H9 (cell line): ENCODE results near the gene GSTT2. TPM values are rescaled to one million over a fixed set of nuclear protein-coding genes. Genes with fewer than 3 reads are reported as not detected.

Experiments
- DNase-seq: peaks from one replicate; pipeline ENCODE4 v3.0.0-alpha.2; 2017
- H2AFZ ChIP-seq: one replicate; pipeline ENCODE4 v1.6.1; 2013; ENCODE audit warnings: mild to moderate bottlenecking, low read length, control low read depth, moderate library complexity
- H2AK5ac ChIP-seq: 2 replicates; pipeline ENCODE4 v1.6.1; 2013; ENCODE audit warnings: low read length, control low read depth, mixed read lengths; ENCODE audit not compliant: insufficient read length
- H2BK120ac ChIP-seq: one replicate; pipeline ENCODE4 v1.6.1; 2013; ENCODE audit warnings: low read depth, mild to moderate bottlenecking, low read length, control low read depth, inconsistent platforms; ENCODE audit not compliant: poor library complexity, severe bottlenecking
- H2BK12ac ChIP-seq: 2 replicates; pipeline ENCODE4 v1.6.1; 2013; ENCODE audit warnings: low read length, control low read depth, mixed read lengths, low read depth; ENCODE audit not compliant: insufficient read length
- H2BK15ac ChIP-seq: 2 replicates; pipeline ENCODE4 v1.6.1; 2013; ENCODE audit warnings: low read depth, low read length, control low read depth
- H2BK20ac ChIP-seq: one replicate; pipeline ENCODE4 v1.6.1; 2013; ENCODE audit warnings: low read depth, mild to moderate bottlenecking, low read length, control low read depth, inconsistent platforms; ENCODE audit not compliant: poor library complexity, severe bottlenecking
- H2BK5ac ChIP-seq: 2 replicates; pipeline ENCODE4 v1.6.1; 2013; ENCODE audit warnings: low read length, control low read depth, mixed read lengths; ENCODE audit not compliant: insufficient read length
- H3K14ac ChIP-seq: 2 replicates; pipeline ENCODE4 v1.6.1; 2013; ENCODE audit warnings: low read length, control low read depth; ENCODE audit not compliant: insufficient read depth
- H3K18ac ChIP-seq: 2 replicates; pipeline ENCODE4 v1.6.1; 2013; ENCODE audit warnings: low read depth, mild to moderate bottlenecking, mixed read lengths, low read length, control low read depth; ENCODE audit not compliant: insufficient read length
- H3K23ac ChIP-seq: 2 replicates; pipeline ENCODE4 v1.6.1; 2013; ENCODE audit warnings: low read length, control low read depth, mixed read lengths, low read depth; ENCODE audit not compliant: insufficient read length
- H3K23me2 ChIP-seq: 2 replicates; pipeline ENCODE4 v1.6.1; 2013; ENCODE audit warnings: low read depth, mild to moderate bottlenecking, mixed read lengths, low read length, control low read depth; ENCODE audit not compliant: insufficient read length, poor library complexity, severe bottlenecking
- H3K27ac ChIP-seq: 2 replicates; pipeline ENCODE4 v1.5.1; 2013; ENCODE audit warnings: low read length, control low read depth, mixed read lengths, low read depth; ENCODE audit not compliant: insufficient read length
- H3K27me3 ChIP-seq: 2 replicates; pipeline ENCODE4 v1.6.1; 2013; ENCODE audit warnings: low read length, control low read depth, inconsistent platforms; ENCODE audit not compliant: insufficient read depth
- H3K4ac ChIP-seq: 2 replicates; pipeline ENCODE4 v1.6.1; 2013; ENCODE audit warnings: low read depth, mild to moderate bottlenecking, control low read depth, inconsistent platforms, low read length, moderate library complexity
- H3K4me1 ChIP-seq: 2 replicates; pipeline ENCODE4 v1.6.1; 2013; ENCODE audit warnings: low read length, control low read depth, inconsistent platforms; ENCODE audit not compliant: insufficient read depth
- H3K4me2 ChIP-seq: 2 replicates; pipeline ENCODE4 v1.6.1; 2013; ENCODE audit warnings: low read length, control low read depth, mixed read lengths; ENCODE audit not compliant: insufficient read length, insufficient read depth
- H3K56ac ChIP-seq: 2 replicates; pipeline ENCODE4 v1.6.1; 2013; ENCODE audit warnings: low read depth, mild to moderate bottlenecking, mixed read lengths, low read length, control low read depth; ENCODE audit not compliant: insufficient read length
- H3K79me1 ChIP-seq: 2 replicates; pipeline ENCODE4 v1.6.1; 2013; ENCODE audit warnings: low read depth, mild to moderate bottlenecking, moderate library complexity, low read length, control low read depth, inconsistent platforms; ENCODE audit not compliant: insufficient read depth, poor library complexity, severe bottlenecking
- H3K79me2 ChIP-seq: 2 replicates; pipeline ENCODE4 v1.6.1; 2013; ENCODE audit warnings: low read length, control low read depth, inconsistent platforms; ENCODE audit not compliant: insufficient read depth
- H3K9ac ChIP-seq: 2 replicates; pipeline ENCODE4 v1.6.1; 2013; ENCODE audit warnings: low read length, control low read depth, mixed read lengths; ENCODE audit not compliant: insufficient read length; ENCODE audit errors: extremely low read depth
- H3K9me3 ChIP-seq: one replicate; pipeline ENCODE4 v1.6.1; 2013; ENCODE audit warnings: low read depth, low read length, inconsistent platforms; ENCODE audit not compliant: control insufficient read depth
- H3T11ph ChIP-seq: one replicate; pipeline ENCODE4 v1.6.1; 2013; ENCODE audit warnings: mild to moderate bottlenecking, low read length, control low read depth, inconsistent platforms
- H4K20me1 ChIP-seq: one replicate; pipeline ENCODE4 v1.6.1; 2013; ENCODE audit not compliant: control insufficient read depth, insufficient read length, insufficient read depth
- H4K5ac ChIP-seq: 2 replicates; pipeline ENCODE4 v1.6.1; 2013; ENCODE audit warnings: low read depth, mild to moderate bottlenecking, mixed read lengths, low read length, control low read depth; ENCODE audit not compliant: insufficient read length
- H4K8ac ChIP-seq: replicated peaks from 2 replicates; pipeline ENCODE4 v1.6.1; 2013; ENCODE audit warnings: low read length, control low read depth, mixed read lengths, low read depth; ENCODE audit not compliant: insufficient read length
- H4K91ac ChIP-seq: 2 replicates; pipeline ENCODE4 v1.6.1; 2013; ENCODE audit warnings: low read depth, mild to moderate bottlenecking, moderate library complexity, mixed read lengths, low read length, control low read depth; ENCODE audit not compliant: insufficient read length
- H3K27ac Mint-ChIP-seq, 3 experiments: 2 replicates in 2 of 3; 3 replicates in 1 of 3; pipeline ENCODE4 v1.8.0; 2020 to 2021; ENCODE audit warnings: mixed read lengths in 3 of 3, mild to moderate bottlenecking in 1 of 3, moderate library complexity in 1 of 3
- H3K27me3 Mint-ChIP-seq: 2 replicates; pipeline ENCODE4 v1.8.0; 2021; ENCODE audit warnings: low read depth, mild to moderate bottlenecking, moderate library complexity, mixed read lengths
- H3K36me3 Mint-ChIP-seq, 3 experiments: 2 replicates in 2 of 3; 3 replicates in 1 of 3; pipeline ENCODE4 v1.8.0; 2020 to 2021; ENCODE audit warnings: low read depth in 3 of 3, mixed read lengths in 3 of 3; ENCODE audit not compliant: insufficient read depth in 1 of 3
- H3K4me1 Mint-ChIP-seq, 2 experiments: 2 replicates each; pipeline ENCODE4 v1.8.0; 2020; ENCODE audit warnings: mixed read lengths in 2 of 2
- H3K4me3 Mint-ChIP-seq, 2 experiments: 2 replicates in 1 of 2; 3 replicates in 1 of 2; pipeline ENCODE4 v1.8.0; 2020 to 2021; ENCODE audit warnings: mild to moderate bottlenecking in 2 of 2, mixed read lengths in 2 of 2, moderate library complexity in 1 of 2
- H3K9me3 Mint-ChIP-seq, 2 experiments: 2 replicates in 1 of 2; 3 replicates in 1 of 2; pipeline ENCODE4 v1.8.0; 2020; ENCODE audit warnings: mild to moderate bottlenecking in 2 of 2, mixed read lengths in 2 of 2, moderate library complexity in 1 of 2
- WGBS: extraction: QIAGEN DNeasy Blood & Tissue Kit; methylation state at CpG from one replicate; pipeline ENCODE4 v1.1.7; 2013; ENCODE audit warnings: missing lambda C conversion rate, low lambda C conversion rate, mixed read lengths; ENCODE audit not compliant: insufficient read length; ENCODE audit errors: extremely low coverage; 5-methylcytosine and 5-hydroxymethylcytosine counted together
- total RNA-seq: library from RNA; stranded (reverse); gene quantifications from 2 replicates; pipeline ENCODE4 v1.2.1, GENCODE V29; 2021
- TF ChIP-seq, protein P1 (sequence below): fragments of 200-600 bp; sonication (generic); conservative IDR thresholded peaks from 3 replicates; pipeline ENCODE4 v1.8.0; 2021; ENCODE audit warnings: antibody characterized with exemption, mild to moderate bottlenecking

The GSTT2 gene
- total RNA-seq, 1 experiment from 2014 or later = 0.22 TPM

DNA sequence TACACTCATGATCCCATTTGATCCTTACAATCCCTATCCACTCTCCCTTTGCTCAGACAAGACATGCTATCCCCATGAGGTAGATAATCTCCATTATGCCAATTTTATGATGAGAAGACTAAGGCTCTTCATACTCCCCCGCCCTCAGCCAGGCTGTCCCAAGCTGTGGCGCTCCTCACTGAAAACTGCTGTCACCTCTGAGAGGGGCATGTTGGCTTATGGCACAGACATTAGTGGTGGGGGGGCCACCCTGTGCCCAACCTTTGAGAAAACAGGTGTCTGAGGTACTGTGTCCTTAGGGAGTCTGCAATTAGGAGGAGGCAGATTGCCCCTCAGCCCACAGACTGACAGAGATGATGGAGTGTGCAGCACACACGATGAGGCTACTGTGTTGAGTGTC lies 10.9 kb upstream of the GSTT2 start:
- Histone ChIP-seq H3K27me3 (no peaks in the 10 kb centered on the region), H2BK5ac (no peak overlapping the region), H2BK12ac (no peak overlapping the region), H2AK5ac (no peak overlapping the region), H3K9me3 (no peaks in the 10 kb centered on the region), H3K4me1 (no peaks in the 10 kb centered on the region), H3K4ac (no peak overlapping the region), H3K56ac (no peak overlapping the region), H2BK15ac (no peak overlapping the region), H2BK20ac (no peak overlapping the region), H3K14ac (no peak overlapping the region), H3K4me2 (no peak overlapping the region), H3K18ac (no peak overlapping the region), H3K79me2 (no peaks in the 10 kb centered on the region), H2BK120ac (no peak overlapping the region), H4K8ac (no peak overlapping the region), H4K5ac (no peak overlapping the region), H3T11ph (no peak overlapping the region), H3K23ac (no peak overlapping the region), H3K9ac (no peak overlapping the region), H3K23me2 (no peaks in the 10 kb centered on the region), H4K20me1 (peaks cover 3% of the 10 kb centered on the region), H4K91ac (no peak overlapping the region), H3K79me1 (no peaks in the 10 kb centered on the region), H2AFZ (no peak overlapping the region), H3K27ac (no peak overlapping the region)
- TF ChIP-seq, protein P1, sequence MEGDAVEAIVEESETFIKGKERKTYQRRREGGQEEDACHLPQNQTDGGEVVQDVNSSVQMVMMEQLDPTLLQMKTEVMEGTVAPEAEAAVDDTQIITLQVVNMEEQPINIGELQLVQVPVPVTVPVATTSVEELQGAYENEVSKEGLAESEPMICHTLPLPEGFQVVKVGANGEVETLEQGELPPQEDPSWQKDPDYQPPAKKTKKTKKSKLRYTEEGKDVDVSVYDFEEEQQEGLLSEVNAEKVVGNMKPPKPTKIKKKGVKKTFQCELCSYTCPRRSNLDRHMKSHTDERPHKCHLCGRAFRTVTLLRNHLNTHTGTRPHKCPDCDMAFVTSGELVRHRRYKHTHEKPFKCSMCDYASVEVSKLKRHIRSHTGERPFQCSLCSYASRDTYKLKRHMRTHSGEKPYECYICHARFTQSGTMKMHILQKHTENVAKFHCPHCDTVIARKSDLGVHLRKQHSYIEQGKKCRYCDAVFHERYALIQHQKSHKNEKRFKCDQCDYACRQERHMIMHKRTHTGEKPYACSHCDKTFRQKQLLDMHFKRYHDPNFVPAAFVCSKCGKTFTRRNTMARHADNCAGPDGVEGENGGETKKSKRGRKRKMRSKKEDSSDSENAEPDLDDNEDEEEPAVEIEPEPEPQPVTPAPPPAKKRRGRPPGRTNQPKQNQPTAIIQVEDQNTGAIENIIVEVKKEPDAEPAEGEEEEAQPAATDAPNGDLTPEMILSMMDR = no peak
- Mint-ChIP-seq H3K36me3 (peaks cover 30 to 33% (median 31%) of the 10 kb centered on the region in 3 experiments), H3K4me3 (no peak overlapping the region), H3K27ac (no peak overlapping the region), H3K4me1 (no peaks in the 10 kb centered on the region), H3K27me3 (no peaks in the 10 kb centered on the region), H3K9me3 (peaks cover 0 to 5% of the 10 kb centered on the region in 2 experiments; a peak in 2 of 5 replicates)
- DNase-seq = no peak
- WGBS = no CpG with 5 or more reads among the region's 3 CpGs
